ENCODE data around the gene KCTD13.
"Not testable (repeated sequence)": the region's sequence is repeated elsewhere in the genome, so short reads cannot be mapped to it uniquely, and the experiment has no call there.

Gene KCTD13

GRCh38 chr16:29893553-29893952, 32.5 kb downstream of the KCTD13 start:
- no peak for DNase-seq (ENCODE audit: extremely low read depth, low read depth)

GRCh38 chr16:29892458-29892813, 33.6 kb downstream of the KCTD13 start:
- TF ChIP-seq CTCF (IDR thresholded peaks at IDR 0.05; ENCODE audit: low read depth, low read length, missing control alignments), result no peak
- no peak for DNase-seq (ENCODE audit: extremely low read depth, low read depth)
- H3K4me3 ChIP-seq (replicated peaks; ENCODE audit: low read depth, low read length), result no peak overlapping the region

More at GRCh38 chr16:29893553-29893952, 32.5 kb downstream of the KCTD13 start:
- no peak for TF ChIP-seq CTCF (IDR thresholded peaks at IDR 0.05; ENCODE audit: low read depth, low read length, missing control alignments)
- no peak overlapping the region for H3K4me3 ChIP-seq (replicated peaks; ENCODE audit: low read depth, low read length)

GRCh38 chr16:29891525-29892457, 34.2 kb downstream of the KCTD13 start:
- TF ChIP-seq CTCF (IDR thresholded peaks at IDR 0.05; ENCODE audit: low read depth, low read length, missing control alignments), result no peak
- no peak overlapping the region for H3K4me3 ChIP-seq (replicated peaks; ENCODE audit: low read depth, low read length)
- no peak for DNase-seq (ENCODE audit: extremely low read depth, low read depth)

- DNase-seq (ENCODE audit: extremely low read depth, low read depth); H3K4me3 ChIP-seq (replicated peaks; ENCODE audit: low read depth, low read length): not testable (repeated sequence)
Observed at GRCh38 chr16:29889372-29889771, 36.7 kb downstream of the KCTD13 start.

- H3K4me3 ChIP-seq (replicated peaks; ENCODE audit: low read depth, low read length), result no peak overlapping the region
- no peak for TF ChIP-seq CTCF (IDR thresholded peaks at IDR 0.05; ENCODE audit: low read depth, low read length, missing control alignments)
- no peak for DNase-seq (ENCODE audit: extremely low read depth, low read depth)
Observed at GRCh38 chr16:29883987-29884386, 42.0 kb downstream of the KCTD13 start.

- no peak for TF ChIP-seq CTCF (IDR thresholded peaks at IDR 0.05; ENCODE audit: low read depth, low read length, missing control alignments)
- DNase-seq (ENCODE audit: extremely low read depth, low read depth), result no peak
- no peak overlapping the region for H3K4me3 ChIP-seq (replicated peaks; ENCODE audit: low read depth, low read length)
Observed at GRCh38 chr16:29881050-29881449, 45.0 kb downstream of the KCTD13 start.

GRCh38 chr16:29878172-29878571, 47.9 kb downstream of the KCTD13 start:
- no peak for TF ChIP-seq CTCF (IDR thresholded peaks at IDR 0.05; ENCODE audit: low read depth, low read length, missing control alignments)
- DNase-seq (ENCODE audit: extremely low read depth, low read depth), result no peak
- no peak overlapping the region for H3K4me3 ChIP-seq (replicated peaks; ENCODE audit: low read depth, low read length)
